ENCODE results near the gene SPACDR.

DNA sequence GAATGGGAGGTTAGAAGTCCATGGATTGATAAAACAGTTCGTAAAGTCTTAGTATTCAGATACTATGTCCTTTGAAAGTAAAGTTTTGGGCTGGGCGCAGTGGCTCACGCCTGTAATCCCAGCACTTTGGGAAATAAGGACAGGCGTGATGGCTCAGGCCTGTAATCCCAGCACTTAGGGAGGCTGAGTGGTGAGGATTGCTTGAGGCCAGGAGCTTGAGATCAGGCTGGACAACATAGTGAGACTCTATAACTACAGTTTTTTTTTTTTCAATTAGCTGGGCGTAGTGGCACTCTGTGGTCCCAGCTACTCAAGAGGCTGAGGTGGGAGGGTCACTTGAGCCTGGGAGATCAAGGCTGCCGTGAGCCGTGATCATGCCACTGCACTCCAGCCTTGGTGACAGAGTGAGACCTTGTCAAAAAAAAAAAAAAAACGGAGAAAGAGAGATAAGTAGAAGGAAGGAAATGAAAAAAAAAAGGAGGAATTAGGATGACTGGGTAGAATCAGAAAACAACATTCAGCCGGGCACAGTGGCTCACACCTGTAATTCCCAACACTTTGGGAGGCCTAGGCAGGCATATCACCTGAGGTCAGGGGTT lies 49.3 kb upstream of the SPACDR start:
- TF ChIP-seq, protein P1, sequence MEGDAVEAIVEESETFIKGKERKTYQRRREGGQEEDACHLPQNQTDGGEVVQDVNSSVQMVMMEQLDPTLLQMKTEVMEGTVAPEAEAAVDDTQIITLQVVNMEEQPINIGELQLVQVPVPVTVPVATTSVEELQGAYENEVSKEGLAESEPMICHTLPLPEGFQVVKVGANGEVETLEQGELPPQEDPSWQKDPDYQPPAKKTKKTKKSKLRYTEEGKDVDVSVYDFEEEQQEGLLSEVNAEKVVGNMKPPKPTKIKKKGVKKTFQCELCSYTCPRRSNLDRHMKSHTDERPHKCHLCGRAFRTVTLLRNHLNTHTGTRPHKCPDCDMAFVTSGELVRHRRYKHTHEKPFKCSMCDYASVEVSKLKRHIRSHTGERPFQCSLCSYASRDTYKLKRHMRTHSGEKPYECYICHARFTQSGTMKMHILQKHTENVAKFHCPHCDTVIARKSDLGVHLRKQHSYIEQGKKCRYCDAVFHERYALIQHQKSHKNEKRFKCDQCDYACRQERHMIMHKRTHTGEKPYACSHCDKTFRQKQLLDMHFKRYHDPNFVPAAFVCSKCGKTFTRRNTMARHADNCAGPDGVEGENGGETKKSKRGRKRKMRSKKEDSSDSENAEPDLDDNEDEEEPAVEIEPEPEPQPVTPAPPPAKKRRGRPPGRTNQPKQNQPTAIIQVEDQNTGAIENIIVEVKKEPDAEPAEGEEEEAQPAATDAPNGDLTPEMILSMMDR (IDR thresholded peaks at IDR 0.05), result no peak
- TF ChIP-seq POLR2A (IDR thresholded peaks at IDR 0.05), result no peak

All from adrenal gland (tissue), 5 donors.